Stimulated activated CD4-positive, alpha-beta T cell treated with anti-CD3 and anti-CD28 coated beads, Interleukin-2, amount 100 ng/mL, for 48 hours (primary cell): ENCODE measurements around the gene COL18A1.

Experiments
- DNase-seq, 2 donors: peaks; one replicate each; pipeline ENCODE4 v3.0.0-alpha.2; 2020

Gene COL18A1

GRCh38 chr21:45538381-45539045 is 133.5 kb downstream of the COL18A1 start:
- no peak for DNase-seq

DNA sequence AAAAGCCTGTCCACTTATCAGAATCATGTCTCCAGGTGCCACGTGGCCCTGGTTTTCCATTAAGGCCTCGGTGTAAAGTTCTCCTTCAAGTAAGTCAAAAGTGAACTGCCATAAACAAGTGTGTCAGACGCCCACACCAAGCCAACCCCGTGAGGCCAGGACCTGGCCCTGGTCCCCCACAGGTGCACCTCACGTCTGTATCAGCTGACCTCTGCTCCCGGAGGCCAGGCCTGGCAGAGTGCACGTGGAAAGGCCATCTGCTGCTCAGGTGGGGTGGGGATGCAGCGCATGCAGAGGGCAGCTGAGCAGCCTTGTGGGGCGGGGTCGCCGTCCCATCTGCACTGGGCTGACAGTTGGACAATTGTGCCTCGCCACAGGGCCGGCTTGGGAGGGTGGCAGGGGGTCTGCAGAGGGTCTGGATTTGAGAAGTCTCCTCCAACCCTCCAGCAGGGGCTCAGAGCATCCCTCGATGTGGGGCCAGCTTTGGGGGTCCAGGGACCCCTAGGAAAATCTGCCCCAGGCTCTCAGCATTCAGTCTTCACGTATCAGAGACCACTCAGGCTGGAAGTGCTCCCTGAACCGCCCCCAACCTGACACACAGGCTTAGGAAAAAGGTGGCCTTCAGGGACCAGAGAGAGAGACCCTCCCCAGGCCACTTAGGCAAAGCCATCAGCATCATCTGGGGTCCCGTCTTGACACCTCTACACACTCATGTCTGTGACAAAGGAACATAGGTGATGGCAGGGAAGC is 134.3 kb downstream of the COL18A1 start:
- no peak for DNase-seq

DNA sequence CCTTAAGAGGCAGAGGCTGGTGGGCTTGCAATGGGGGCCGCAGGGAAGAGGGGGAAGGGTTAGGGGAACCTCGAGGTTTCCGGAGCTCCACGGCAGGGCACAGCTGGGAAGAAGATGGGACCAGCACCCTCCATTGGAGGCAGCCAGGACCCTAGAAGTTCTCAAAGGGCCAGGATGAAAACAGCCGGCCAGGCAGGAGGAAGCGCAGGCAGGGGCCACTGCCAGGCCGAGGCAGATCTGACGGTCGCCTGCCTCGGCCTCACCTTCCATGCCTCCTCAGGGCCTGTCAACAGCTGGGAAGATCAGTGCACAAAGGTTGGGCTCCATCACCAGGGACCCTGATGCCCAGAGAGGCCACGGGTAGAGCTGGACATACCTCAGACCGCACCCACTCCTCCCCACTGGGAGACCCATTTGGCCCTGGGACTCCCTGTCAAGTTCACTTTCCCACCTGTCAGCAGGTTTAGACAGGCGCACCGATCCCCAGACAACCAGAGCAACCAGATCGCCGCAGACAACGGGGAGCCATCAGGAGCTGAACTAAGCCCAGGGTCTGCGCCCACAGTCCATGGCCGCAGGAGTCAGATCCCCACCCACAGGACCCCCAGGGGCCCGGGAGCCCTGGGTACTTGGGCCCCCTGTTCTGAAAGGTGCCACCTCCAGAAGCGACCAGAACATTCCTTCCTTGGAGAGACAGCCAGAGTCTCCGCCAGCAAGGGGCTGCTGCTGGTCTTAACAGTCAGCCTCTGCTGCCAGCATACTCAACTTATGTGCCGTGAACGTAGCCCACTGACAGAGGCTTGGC is 135.0 kb downstream of the COL18A1 start:
- no peak for DNase-seq

DNA sequence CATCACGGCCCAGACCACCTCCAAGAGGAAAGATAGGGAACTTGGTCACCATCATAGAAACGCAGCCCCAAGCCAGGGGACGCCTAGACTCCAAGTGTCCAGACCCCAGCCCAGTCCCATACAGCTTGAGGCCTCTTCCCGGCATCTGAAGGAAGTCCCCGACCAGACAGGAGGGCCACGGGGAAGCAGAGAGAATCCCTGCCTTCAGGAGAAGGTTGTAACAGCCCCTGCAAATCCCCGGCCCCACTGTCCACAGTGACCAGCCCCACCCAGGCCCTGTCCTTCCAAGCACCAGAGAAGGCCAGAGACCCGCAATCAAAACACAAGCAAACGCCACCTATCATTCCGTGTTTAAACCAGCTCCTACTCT is 135.6 kb downstream of the COL18A1 start:
- DNase-seq = no peak

DNA sequence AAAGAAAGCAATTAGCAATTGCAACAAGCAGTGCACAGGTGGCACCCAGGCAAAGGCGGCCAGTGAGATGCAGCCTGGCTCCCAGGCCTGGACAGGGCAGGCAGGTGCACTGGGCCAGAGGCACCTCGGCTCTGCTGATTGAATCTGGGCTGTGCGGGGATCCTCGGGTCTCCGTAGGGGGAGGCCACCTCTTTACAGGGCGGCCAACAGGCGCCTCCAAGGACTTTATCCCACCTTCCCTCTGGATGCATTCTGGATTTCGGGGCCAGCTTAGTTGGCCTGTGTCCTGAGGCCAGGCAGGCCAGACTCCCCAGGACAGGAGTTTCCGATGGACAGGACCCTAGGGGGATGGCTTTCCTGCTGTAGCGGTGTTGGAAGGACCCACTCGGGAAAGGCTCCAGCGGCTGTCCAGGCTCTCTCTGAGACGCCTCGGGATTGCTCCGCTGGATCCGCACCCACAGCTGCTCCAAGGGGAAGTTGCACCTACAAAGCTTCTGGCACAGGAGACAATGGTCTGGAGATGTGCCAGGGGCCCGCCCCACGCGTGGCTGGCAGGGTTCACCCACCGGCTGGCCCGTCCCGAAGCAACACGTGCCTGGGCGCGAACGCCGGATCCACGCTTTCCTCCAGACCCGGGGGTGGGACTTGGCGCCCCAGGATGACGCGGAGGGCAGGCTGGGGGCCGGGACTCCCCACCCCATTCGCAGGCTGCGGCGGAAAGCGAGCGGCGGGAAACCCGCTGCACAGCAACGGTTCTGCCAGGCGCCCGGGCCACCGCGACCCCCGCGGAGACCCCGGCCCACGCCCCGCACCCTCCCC is 136.5 kb downstream of the COL18A1 start:
- DNase-seq = peak; percentile 67 to 74

DNA sequence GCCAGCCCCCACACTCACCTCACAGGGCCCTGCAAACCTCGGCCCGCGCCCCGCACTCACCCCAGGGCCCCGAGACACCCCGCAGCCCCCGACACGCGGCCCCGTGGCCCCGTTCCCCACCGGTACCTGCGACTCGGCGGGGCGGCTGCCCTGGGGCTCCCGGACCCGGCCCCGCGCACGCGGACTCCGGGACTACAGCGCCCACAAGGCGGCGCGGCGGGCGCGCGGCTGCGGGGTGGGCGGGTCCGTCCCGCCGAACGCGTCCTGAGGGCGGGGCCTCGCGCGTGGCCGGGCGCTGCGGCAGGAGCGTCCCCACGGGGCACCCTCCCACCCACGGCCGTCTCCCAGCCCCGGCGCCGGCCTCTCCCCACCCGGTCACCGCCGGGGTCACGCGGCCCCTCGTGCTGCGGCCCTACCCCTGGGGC is 137.3 kb downstream of the COL18A1 start, which contains the start of gene SLC19A1:
SLC19A1 (minus strand) TSS at position 199 of the 425 bp plus-strand sequence. CDS start 4,481 bp downstream, outside the sequence.
- peak; percentile 67 to 75 for DNase-seq

GRCh38 chr21:45542667-45543370 is 137.9 kb downstream of the COL18A1 start:
- DNase-seq = no peak

DNA sequence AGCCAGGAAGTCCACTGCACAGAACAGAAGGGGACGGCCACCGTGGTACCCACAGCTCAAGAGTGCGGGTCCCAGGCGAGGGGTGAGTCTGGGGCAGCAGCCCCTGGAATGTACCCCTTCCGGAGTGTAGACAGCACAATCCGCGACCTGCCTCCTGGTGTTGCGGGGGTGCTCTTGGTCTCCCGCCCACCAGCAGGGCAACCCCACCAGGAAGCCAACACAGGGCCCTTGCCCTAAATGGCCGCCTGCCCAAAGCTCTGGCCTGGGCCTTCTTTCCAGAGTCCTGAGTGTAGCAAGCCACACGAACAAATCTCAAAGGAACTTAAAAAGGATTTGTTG is 138.4 kb downstream of the COL18A1 start:
- no peak for DNase-seq

- no peak for DNase-seq
Measured at GRCh38 chr21:45543710-45544448, 138.9 kb downstream of the COL18A1 start.

GRCh38 chr21:45544449-45545235 is 139.7 kb downstream of the COL18A1 start:
- DNase-seq = no peak

GRCh38 chr21:45545236-45545570 is 140.2 kb downstream of the COL18A1 start:
- DNase-seq = no peak

GRCh38 chr21:45545691-45546531 is 140.9 kb downstream of the COL18A1 start:
- no peak for DNase-seq

GRCh38 chr21:45546636-45547544 is 141.9 kb downstream of the COL18A1 start:
- no peak for DNase-seq

GRCh38 chr21:45547545-45547900 is 142.6 kb downstream of the COL18A1 start:
- DNase-seq = no peak

GRCh38 chr21:45548711-45549491 is 143.9 kb downstream of the COL18A1 start:
- no peak for DNase-seq

GRCh38 chr21:45549626-45550463 is 144.9 kb downstream of the COL18A1 start:
- no peak for DNase-seq
